ENCODE measurements around the gene ADAM22. TPM values are rescaled to one million over a fixed set of nuclear protein-coding genes. Genes with fewer than 3 reads are reported as not detected.
"Not testable (repeated sequence)": the region's sequence is repeated elsewhere in the genome, so short reads cannot be mapped to it uniquely, and the experiment has no call there.

Gene ADAM22
- total and polyA plus RNA-seq, 2 experiments from 2014 or later, result 1.6 to 9.8 TPM

- Histone ChIP-seq H2AFZ (no peak overlapping the region), H3K27me3 (no peaks in the 10 kb centered on the region), H3K4me2 (no peak overlapping the region), H3K4me3 (no peak overlapping the region), H3K9me3 (ENCODE audit: low read depth) (no peaks in the 10 kb centered on the region), H3K4me1 (ENCODE audit: insufficient read depth) (no peaks in the 10 kb centered on the region), H3K36me3 (replicated peaks; ENCODE audit: insufficient read depth, low read depth) (no peaks in the 10 kb centered on the region), H3K9me2 (replicated peaks; ENCODE audit: insufficient read depth) (no peaks in the 10 kb centered on the region), H4K20me1 (ENCODE audit: insufficient read depth, poor library complexity, severe bottlenecking) (no peaks in the 10 kb centered on the region), H3K79me2 (no peaks in the 10 kb centered on the region), H3K27ac (no peak overlapping the region)
- TF ChIP-seq CTCF (IDR thresholded peaks at IDR 0.05; ENCODE audit: poor library complexity) (no peak), EZH2 (IDR thresholded peaks at IDR 0.05; ENCODE audit: borderline replicate concordance) (no peak), EZH2phosphoT487 (IDR thresholded peaks at IDR 0.05; ENCODE audit: low read depth, severe bottlenecking, unreplicated experiment) (no peak)
- DNase-seq (ENCODE audit: low spot score), result no peak
- 89% methylated on average over 4 of the region's 4 CpGs for WGBS (ENCODE audit: low lambda C conversion rate, missing lambda C conversion rate)
These were observed 21.9 kb upstream of the ADAM22 start for GRCh38 chr7:87912121-87912520.

GRCh38 chr7:87918740-87919139 lies 15.3 kb upstream of the ADAM22 start:
- no peak for TF ChIP-seq CTCF (IDR thresholded peaks at IDR 0.05; ENCODE audit: poor library complexity)
- TF ChIP-seq EZH2phosphoT487 (IDR thresholded peaks at IDR 0.05; ENCODE audit: low read depth, severe bottlenecking, unreplicated experiment), result no peak
- no peak for TF ChIP-seq EZH2 (IDR thresholded peaks at IDR 0.05; ENCODE audit: borderline replicate concordance)
- 74% methylated on average over 1 of the region's 1 CpG for WGBS (ENCODE audit: low lambda C conversion rate, missing lambda C conversion rate)
- H4K20me1 ChIP-seq (ENCODE audit: insufficient read depth, poor library complexity, severe bottlenecking), result no peaks in the 10 kb centered on the region
- no peak for DNase-seq (ENCODE audit: low spot score)
- no peak overlapping the region for H2AFZ ChIP-seq
- H3K4me2 ChIP-seq, result no peak overlapping the region
- H3K27ac ChIP-seq, result no peak overlapping the region
- H3K4me3 ChIP-seq, result no peak overlapping the region
- H3K36me3 ChIP-seq (replicated peaks; ENCODE audit: insufficient read depth, low read depth), result no peaks in the 10 kb centered on the region
- no peaks in the 10 kb centered on the region for H3K9me3 ChIP-seq (ENCODE audit: low read depth)
- no peaks in the 10 kb centered on the region for H3K9me2 ChIP-seq (replicated peaks; ENCODE audit: insufficient read depth)
- H3K27me3 ChIP-seq, result no peaks in the 10 kb centered on the region
- no peaks in the 10 kb centered on the region for H3K79me2 ChIP-seq
- no peaks in the 10 kb centered on the region for H3K4me1 ChIP-seq (ENCODE audit: insufficient read depth)

GRCh38 chr7:87919875-87920274 lies 14.2 kb upstream of the ADAM22 start:
- Histone ChIP-seq H3K9me3 (ENCODE audit: low read depth) (no peaks in the 10 kb centered on the region), H3K4me3 (no peak overlapping the region), H3K27ac (no peak overlapping the region), H3K27me3 (no peaks in the 10 kb centered on the region), H3K36me3 (replicated peaks; ENCODE audit: insufficient read depth, low read depth) (no peaks in the 10 kb centered on the region), H3K4me1 (ENCODE audit: insufficient read depth) (no peaks in the 10 kb centered on the region), H3K9me2 (replicated peaks; ENCODE audit: insufficient read depth) (no peaks in the 10 kb centered on the region), H4K20me1 (ENCODE audit: insufficient read depth, poor library complexity, severe bottlenecking) (no peaks in the 10 kb centered on the region), H2AFZ (no peak overlapping the region), H3K4me2 (no peak overlapping the region), H3K79me2 (no peaks in the 10 kb centered on the region)
- TF ChIP-seq EZH2phosphoT487 (IDR thresholded peaks at IDR 0.05; ENCODE audit: low read depth, severe bottlenecking, unreplicated experiment), result no peak
- TF ChIP-seq EZH2 (IDR thresholded peaks at IDR 0.05; ENCODE audit: borderline replicate concordance), result no peak
- no peak for TF ChIP-seq CTCF (IDR thresholded peaks at IDR 0.05; ENCODE audit: poor library complexity)
- DNase-seq (ENCODE audit: low spot score), result no peak
- 91% methylated on average over 6 of the region's 6 CpGs for WGBS (ENCODE audit: low lambda C conversion rate, missing lambda C conversion rate)

GRCh38 chr7:87920578-87920977 lies 13.5 kb upstream of the ADAM22 start:
- 71% methylated on average over 5 of the region's 5 CpGs for WGBS (ENCODE audit: low lambda C conversion rate, missing lambda C conversion rate)
- H2AFZ ChIP-seq, result no peak overlapping the region
- no peaks in the 10 kb centered on the region for H3K4me1 ChIP-seq (ENCODE audit: insufficient read depth)
- H3K27ac ChIP-seq, result no peak overlapping the region
- no peaks in the 10 kb centered on the region for H3K27me3 ChIP-seq
- no peak for DNase-seq (ENCODE audit: low spot score)
- H3K4me3 ChIP-seq, result no peak overlapping the region
- no peak overlapping the region for H3K4me2 ChIP-seq
- TF ChIP-seq EZH2phosphoT487 (IDR thresholded peaks at IDR 0.05; ENCODE audit: low read depth, severe bottlenecking, unreplicated experiment), result no peak
- TF ChIP-seq EZH2 (IDR thresholded peaks at IDR 0.05; ENCODE audit: borderline replicate concordance), result no peak
- no peak for TF ChIP-seq CTCF (IDR thresholded peaks at IDR 0.05; ENCODE audit: poor library complexity)
- H4K20me1 ChIP-seq (ENCODE audit: insufficient read depth, poor library complexity, severe bottlenecking), result no peaks in the 10 kb centered on the region
- H3K79me2 ChIP-seq, result no peaks in the 10 kb centered on the region
- H3K9me2 ChIP-seq (replicated peaks; ENCODE audit: insufficient read depth), result no peaks in the 10 kb centered on the region
- no peaks in the 10 kb centered on the region for H3K36me3 ChIP-seq (replicated peaks; ENCODE audit: insufficient read depth, low read depth)
- H3K9me3 ChIP-seq (ENCODE audit: low read depth), result no peaks in the 10 kb centered on the region

GRCh38 chr7:87922759-87923395 lies 11.2 kb upstream of the ADAM22 start:
- not testable (repeated sequence) for H2AFZ ChIP-seq; H3K27me3 ChIP-seq; H3K27ac ChIP-seq; H3K36me3 ChIP-seq (replicated peaks; ENCODE audit: insufficient read depth, low read depth); H3K79me2 ChIP-seq; H3K4me2 ChIP-seq; H3K4me3 ChIP-seq; H3K9me2 ChIP-seq (replicated peaks; ENCODE audit: insufficient read depth); H3K9me3 ChIP-seq (ENCODE audit: low read depth); H3K4me1 ChIP-seq (ENCODE audit: insufficient read depth); DNase-seq (ENCODE audit: low spot score); H4K20me1 ChIP-seq (ENCODE audit: insufficient read depth, poor library complexity, severe bottlenecking)
- 85% methylated on average over 8 of the region's 8 CpGs for WGBS (ENCODE audit: low lambda C conversion rate, missing lambda C conversion rate)

All from hepatocyte (in vitro differentiated cells).